ENCODE measurements around the gene EPB41. TPM values are rescaled to one million over a fixed set of nuclear protein-coding genes. Genes with fewer than 3 reads are reported as not detected.

EPB41 gene
- total RNA-seq, 1 experiment from 2014 or later: 41.7 TPM

- RAD21 ChIA-PET (ENCODE audit: low non-redundant PET in 1 of 2, low total read pairs in 2 of 2, uncharacterized antibody in 2 of 2, unreplicated experiment in 2 of 2): no interaction called here
- BruUV-seq (replicated peaks): no TSS peak
- TF ChIP-seq CBX3 (IDR thresholded peaks at IDR 0.05; ENCODE audit: low read depth) (no peak), EZH2 (IDR thresholded peaks at IDR 0.05) (no peak), POLR2A (IDR thresholded peaks at IDR 0.05; ENCODE audit: borderline replicate concordance, extremely low read depth, insufficient read depth, insufficient read length) (no peak), CEBPB (IDR thresholded peaks at IDR 0.05; ENCODE audit: low read depth) (no peak), SRF (IDR thresholded peaks at IDR 0.05; ENCODE audit: low read depth) (no peak), ELF1 (IDR thresholded peaks at IDR 0.05; ENCODE audit: borderline replicate concordance, low read depth) (no peak), EZH2phosphoT487 (IDR thresholded peaks at IDR 0.05; ENCODE audit: borderline replicate concordance) (no peak), REST (IDR thresholded peaks at IDR 0.05; ENCODE audit: low read depth) (no peak), FOSL1 (IDR thresholded peaks at IDR 0.05; ENCODE audit: low read depth) (no peak), MAX (IDR thresholded peaks at IDR 0.05) (no peak)
- TF ChIP-seq, protein P1, sequence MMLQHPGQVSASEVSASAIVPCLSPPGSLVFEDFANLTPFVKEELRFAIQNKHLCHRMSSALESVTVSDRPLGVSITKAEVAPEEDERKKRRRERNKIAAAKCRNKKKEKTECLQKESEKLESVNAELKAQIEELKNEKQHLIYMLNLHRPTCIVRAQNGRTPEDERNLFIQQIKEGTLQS (IDR thresholded peaks at IDR 0.05): no peak
- Histone ChIP-seq H3K9me3 (ENCODE audit: control insufficient read depth in 1 of 2, insufficient read depth in 1 of 2, low read depth in 1 of 2, low read length in 2 of 2) (no peaks in the 10 kb centered on the region), H3K4me2 (ENCODE audit: low read length) (no peak overlapping the region), H3K4me1 (ENCODE audit: control insufficient read depth in 1 of 2, insufficient read depth in 2 of 2, low read length in 2 of 2) (peaks cover 0 to 7% of the 10 kb centered on the region in 2 experiments; a peak in 1 of 4 replicates), H3K27ac (ENCODE audit: low read depth, low read length) (no peak overlapping the region), H3K79me2 (ENCODE audit: insufficient read depth, low read length) (no peaks in the 10 kb centered on the region), H4K20me1 (ENCODE audit: insufficient read depth) (no peaks in the 10 kb centered on the region), H3K4me3 (replicated peaks in 1 of 2; ENCODE audit: low read depth in 1 of 2, low read length in 2 of 2) (no peak overlapping the region), H3K27me3 (ENCODE audit: insufficient read depth, low read length) (no peaks in the 10 kb centered on the region), H3K36me3 (ENCODE audit: control insufficient read depth in 1 of 2, insufficient read depth in 2 of 2, low read length in 2 of 2) (peaks cover 30 to 36% of the 10 kb centered on the region in 2 experiments), H2AFZ (ENCODE audit: low read depth, low read length, poor library complexity, severe bottlenecking) (no peak overlapping the region), H3K9me2 (ENCODE audit: insufficient read depth) (no peaks in the 10 kb centered on the region), H3K9ac (ENCODE audit: low read length) (no peak overlapping the region)
- intact Hi-C loops (cut with micrococcal nuclease): no loop called here
- DNase-seq (ENCODE audit: low read depth, low spot score) (no peak), ATAC-seq (no peak)
- POLR2A ChIA-PET: no interaction called here
- CTCF ChIA-PET: no interaction called here
These were observed 229.8 kb downstream of the EPB41 start for GRCh38 chr1:29144178-29144577.
